Measurements from ENCODE around the gene MYLK4.

DNA sequence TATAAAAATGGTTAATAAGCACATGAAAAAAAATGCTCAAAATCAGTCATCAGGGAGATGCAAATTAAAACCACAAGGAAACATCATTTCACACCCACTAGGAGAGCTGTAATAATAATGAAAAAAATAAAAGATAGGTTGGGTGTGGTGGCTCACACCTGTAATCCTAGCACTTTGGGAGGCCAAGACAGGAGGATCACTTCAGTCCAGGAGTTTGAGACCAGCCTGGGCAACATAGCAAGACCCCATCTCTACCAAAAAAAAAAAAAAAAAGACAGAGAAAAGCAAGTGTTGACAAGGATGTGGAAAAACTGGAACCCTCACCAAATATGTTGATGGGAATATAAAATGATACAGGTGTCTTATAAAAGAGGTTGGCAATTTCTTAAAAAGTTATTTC, 3.0 kb upstream of the MYLK4 start:
- TF ChIP-seq, protein P1, sequence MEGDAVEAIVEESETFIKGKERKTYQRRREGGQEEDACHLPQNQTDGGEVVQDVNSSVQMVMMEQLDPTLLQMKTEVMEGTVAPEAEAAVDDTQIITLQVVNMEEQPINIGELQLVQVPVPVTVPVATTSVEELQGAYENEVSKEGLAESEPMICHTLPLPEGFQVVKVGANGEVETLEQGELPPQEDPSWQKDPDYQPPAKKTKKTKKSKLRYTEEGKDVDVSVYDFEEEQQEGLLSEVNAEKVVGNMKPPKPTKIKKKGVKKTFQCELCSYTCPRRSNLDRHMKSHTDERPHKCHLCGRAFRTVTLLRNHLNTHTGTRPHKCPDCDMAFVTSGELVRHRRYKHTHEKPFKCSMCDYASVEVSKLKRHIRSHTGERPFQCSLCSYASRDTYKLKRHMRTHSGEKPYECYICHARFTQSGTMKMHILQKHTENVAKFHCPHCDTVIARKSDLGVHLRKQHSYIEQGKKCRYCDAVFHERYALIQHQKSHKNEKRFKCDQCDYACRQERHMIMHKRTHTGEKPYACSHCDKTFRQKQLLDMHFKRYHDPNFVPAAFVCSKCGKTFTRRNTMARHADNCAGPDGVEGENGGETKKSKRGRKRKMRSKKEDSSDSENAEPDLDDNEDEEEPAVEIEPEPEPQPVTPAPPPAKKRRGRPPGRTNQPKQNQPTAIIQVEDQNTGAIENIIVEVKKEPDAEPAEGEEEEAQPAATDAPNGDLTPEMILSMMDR (IDR thresholded peaks at IDR 0.05), result no peak
- TF ChIP-seq ZFX (IDR thresholded peaks at IDR 0.05; ENCODE audit: borderline replicate concordance), result no peak
